ENCODE measurements around the gene NAGLU.
"Not testable (repeated sequence)": the region's sequence is repeated elsewhere in the genome, so short reads cannot be mapped to it uniquely, and the experiment has no call there.

NAGLU gene

GRCh38 chr17:42553161-42553818 is 17.2 kb downstream of the NAGLU start:
- H3K4me1 ChIP-seq (ENCODE audit: control insufficient read depth, insufficient read depth, low read length), result peaks cover 9% of the 10 kb centered on the region
- no peak overlapping the region for H3K27ac ChIP-seq (ENCODE audit: insufficient read depth, low read depth, low read length, poor library complexity, severe bottlenecking)
- no peaks in the 10 kb centered on the region for H3K36me3 ChIP-seq (ENCODE audit: control insufficient read depth, insufficient read depth, low read length)
- no peak overlapping the region for H3K4me3 ChIP-seq (ENCODE audit: insufficient read depth, low read depth, low read length)
- H3K9me3 ChIP-seq (ENCODE audit: control insufficient read depth, low read length), result no peaks in the 10 kb centered on the region
- 90 to 91% methylated on average over 45 of the region's 45 CpGs for WGBS, 2 experiments
- H3K27me3 ChIP-seq (ENCODE audit: control insufficient read depth, insufficient read depth, low read length, poor library complexity, severe bottlenecking), result no peaks in the 10 kb centered on the region

- no peak overlapping the region for H3K27ac ChIP-seq (ENCODE audit: insufficient read depth, low read depth, low read length, poor library complexity, severe bottlenecking)
- WGBS, 2 experiments, result 72% methylated on average over 16 of the region's 16 CpGs
- peak overlapping the region; percentile 59 for H3K4me3 ChIP-seq (ENCODE audit: insufficient read depth, low read depth, low read length)
- H3K4me1 ChIP-seq (ENCODE audit: control insufficient read depth, insufficient read depth, low read length), result peaks cover 8% of the 10 kb centered on the region
- H3K36me3 ChIP-seq (ENCODE audit: control insufficient read depth, insufficient read depth, low read length), result no peaks in the 10 kb centered on the region
- no peaks in the 10 kb centered on the region for H3K9me3 ChIP-seq (ENCODE audit: control insufficient read depth, low read length)
- no peaks in the 10 kb centered on the region for H3K27me3 ChIP-seq (ENCODE audit: control insufficient read depth, insufficient read depth, low read length, poor library complexity, severe bottlenecking)
Observed at GRCh38 chr17:42553866-42554249, 17.8 kb downstream of the NAGLU start.

- H3K27me3 ChIP-seq (ENCODE audit: control insufficient read depth, insufficient read depth, low read length, poor library complexity, severe bottlenecking), result no peaks in the 10 kb centered on the region
- peak overlapping the region; percentile 72 for H3K27ac ChIP-seq (ENCODE audit: insufficient read depth, low read depth, low read length, poor library complexity, severe bottlenecking)
- H3K4me3 ChIP-seq (ENCODE audit: insufficient read depth, low read depth, low read length), result peak overlapping the region; percentile 59
- no peaks in the 10 kb centered on the region for H3K36me3 ChIP-seq (ENCODE audit: control insufficient read depth, insufficient read depth, low read length)
- H3K9me3 ChIP-seq (ENCODE audit: control insufficient read depth, low read length), result no peaks in the 10 kb centered on the region
- H3K4me1 ChIP-seq (ENCODE audit: control insufficient read depth, insufficient read depth, low read length), result peaks cover 5% of the 10 kb centered on the region
- WGBS, 2 experiments, result 1 to 2% methylated on average over 82 of the region's 82 CpGs
Observed at GRCh38 chr17:42554250-42555121, 18.4 kb downstream of the NAGLU start.

GRCh38 chr17:42555122-42555622 is 19.1 kb downstream of the NAGLU start:
- peak overlapping the region; percentile 59 for H3K4me3 ChIP-seq (ENCODE audit: insufficient read depth, low read depth, low read length)
- H3K4me1 ChIP-seq (ENCODE audit: control insufficient read depth, insufficient read depth, low read length), result peaks cover 5% of the 10 kb centered on the region
- H3K27me3 ChIP-seq (ENCODE audit: control insufficient read depth, insufficient read depth, low read length, poor library complexity, severe bottlenecking), result no peaks in the 10 kb centered on the region
- no peaks in the 10 kb centered on the region for H3K36me3 ChIP-seq (ENCODE audit: control insufficient read depth, insufficient read depth, low read length)
- peak overlapping the region; percentile 72 for H3K27ac ChIP-seq (ENCODE audit: insufficient read depth, low read depth, low read length, poor library complexity, severe bottlenecking)
- 34 to 39% methylated on average over 4 of the region's 4 CpGs for WGBS, 2 experiments
- H3K9me3 ChIP-seq (ENCODE audit: control insufficient read depth, low read length), result no peaks in the 10 kb centered on the region

GRCh38 chr17:42555961-42556617 is 20.0 kb downstream of the NAGLU start:
- not testable (repeated sequence) for H3K27me3 ChIP-seq (ENCODE audit: control insufficient read depth, insufficient read depth, low read length, poor library complexity, severe bottlenecking); H3K27ac ChIP-seq (ENCODE audit: insufficient read depth, low read depth, low read length, poor library complexity, severe bottlenecking); H3K4me3 ChIP-seq (ENCODE audit: insufficient read depth, low read depth, low read length); H3K4me1 ChIP-seq (ENCODE audit: control insufficient read depth, insufficient read depth, low read length); H3K36me3 ChIP-seq (ENCODE audit: control insufficient read depth, insufficient read depth, low read length); H3K9me3 ChIP-seq (ENCODE audit: control insufficient read depth, low read length)
- 39 to 44% methylated on average over 5 of the region's 5 CpGs for WGBS, 2 experiments

GRCh38 chr17:42559075-42559474 is 23.0 kb downstream of the NAGLU start:
- no peaks in the 10 kb centered on the region for H3K27me3 ChIP-seq (ENCODE audit: control insufficient read depth, insufficient read depth, low read length, poor library complexity, severe bottlenecking)
- WGBS, 2 experiments, result 89 to 93% methylated on average over 6 of the region's 6 CpGs
- no peaks in the 10 kb centered on the region for H3K36me3 ChIP-seq (ENCODE audit: control insufficient read depth, insufficient read depth, low read length)
- no peak overlapping the region for H3K27ac ChIP-seq (ENCODE audit: insufficient read depth, low read depth, low read length, poor library complexity, severe bottlenecking)
- H3K4me1 ChIP-seq (ENCODE audit: control insufficient read depth, insufficient read depth, low read length), result peaks cover 9% of the 10 kb centered on the region
- H3K4me3 ChIP-seq (ENCODE audit: insufficient read depth, low read depth, low read length), result no peak overlapping the region
- no peaks in the 10 kb centered on the region for H3K9me3 ChIP-seq (ENCODE audit: control insufficient read depth, low read length)

- no peak overlapping the region for H3K4me3 ChIP-seq (ENCODE audit: insufficient read depth, low read depth, low read length)
- WGBS, 2 experiments, result 83 to 97% methylated on average over 3 of the region's 3 CpGs
- H3K4me1 ChIP-seq (ENCODE audit: control insufficient read depth, insufficient read depth, low read length), result peaks cover 9% of the 10 kb centered on the region
- no peak overlapping the region for H3K27ac ChIP-seq (ENCODE audit: insufficient read depth, low read depth, low read length, poor library complexity, severe bottlenecking)
- no peaks in the 10 kb centered on the region for H3K9me3 ChIP-seq (ENCODE audit: control insufficient read depth, low read length)
- no peaks in the 10 kb centered on the region for H3K36me3 ChIP-seq (ENCODE audit: control insufficient read depth, insufficient read depth, low read length)
- H3K27me3 ChIP-seq (ENCODE audit: control insufficient read depth, insufficient read depth, low read length, poor library complexity, severe bottlenecking), result no peaks in the 10 kb centered on the region
Observed at GRCh38 chr17:42560246-42560645, 24.2 kb downstream of the NAGLU start.

DNA sequence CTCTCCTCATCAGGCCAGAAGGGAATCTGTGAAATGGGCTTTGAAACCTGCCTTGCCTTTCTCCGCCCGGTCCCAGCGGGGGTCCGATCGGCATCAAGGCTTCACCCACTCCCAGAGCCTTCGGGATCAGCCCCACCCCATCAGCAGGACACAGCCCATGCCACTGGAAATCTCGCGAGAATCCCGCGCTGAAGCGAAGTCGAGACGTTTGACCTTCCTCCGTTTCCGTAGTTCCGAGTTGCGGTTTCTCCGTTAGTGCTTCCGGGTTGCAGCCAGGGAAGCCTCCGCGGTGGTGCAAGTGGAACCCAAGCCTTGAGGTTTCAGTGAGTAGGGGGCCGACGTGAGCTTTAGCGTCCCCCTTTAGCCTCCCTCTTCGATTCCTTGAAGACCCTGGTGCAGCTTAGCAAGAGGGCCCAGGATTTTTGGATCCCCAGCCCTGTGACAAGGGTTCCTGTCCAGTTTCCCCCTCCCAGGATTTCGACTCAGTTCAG is 25.9 kb downstream of the NAGLU start, which contains the start of gene COASY:
Gene COASY, plus strand, starts transcription at position 252 of the 491 bp plus-strand sequence. CDS start 475 bp downstream, outside the sequence.
- Histone ChIP-seq H3K27ac (ENCODE audit: insufficient read depth, low read depth, low read length, poor library complexity, severe bottlenecking) (peak within 1 kb of the TSS; percentile 28), H3K4me3 (ENCODE audit: insufficient read depth, low read depth, low read length) (peak within 1 kb of the TSS; percentile 91), H3K9me3 (ENCODE audit: control insufficient read depth, low read length) (no peaks in the 10 kb centered on the region), H3K27me3 (ENCODE audit: control insufficient read depth, insufficient read depth, low read length, poor library complexity, severe bottlenecking) (no peaks in the 10 kb centered on the region), H3K36me3 (ENCODE audit: control insufficient read depth, insufficient read depth, low read length) (peaks cover 4% of the 10 kb centered on the region), H3K4me1 (ENCODE audit: control insufficient read depth, insufficient read depth, low read length) (peaks cover 18% of the 10 kb centered on the region)
- 1% methylated on average over 26 of the region's 26 CpGs for WGBS, 2 experiments

- Histone ChIP-seq H3K27ac (ENCODE audit: insufficient read depth, low read depth, low read length, poor library complexity, severe bottlenecking) (peak overlapping the region; percentile 28), H3K4me1 (ENCODE audit: control insufficient read depth, insufficient read depth, low read length) (peaks cover 18% of the 10 kb centered on the region), H3K36me3 (ENCODE audit: control insufficient read depth, insufficient read depth, low read length) (peaks cover 4% of the 10 kb centered on the region), H3K4me3 (ENCODE audit: insufficient read depth, low read depth, low read length) (peak overlapping the region; percentile 91), H3K27me3 (ENCODE audit: control insufficient read depth, insufficient read depth, low read length, poor library complexity, severe bottlenecking) (no peaks in the 10 kb centered on the region), H3K9me3 (ENCODE audit: control insufficient read depth, low read length) (no peaks in the 10 kb centered on the region)
- WGBS, 2 experiments, result 26 to 27% methylated on average over 48 of the region's 48 CpGs
Observed at GRCh38 chr17:42562388-42563142, 26.5 kb downstream of the NAGLU start.

Measured in ectodermal cell (in vitro differentiated cells).